SK-N-SH treated with all-trans-retinoic acid at 6 μM for 48 hours (cell line): ENCODE measurements around the gene SUSD5.

Source experiments
- ATAC-seq: fragments of 200-7000 bp; cut with Tn5 transposase; 3 replicates; pipeline ENCODE4 v1.9.1; 2020; ENCODE audit warnings: mild to moderate bottlenecking, moderate library complexity
- ARNTL ChIP-seq: fragments of 450-650 bp; formaldehyde crosslinking; IDR thresholded peaks from 2 replicates; pipeline ENCODE4 v1.5.0; 2020; ENCODE audit warnings: low read depth, mild to moderate bottlenecking, moderate library complexity, borderline replicate concordance
- BACH2 ChIP-seq: fragments of 250-450 bp; sonication (Bioruptor Pico); IDR thresholded peaks from 2 replicates; pipeline ENCODE4 v1.9.0; 2021; ENCODE audit warnings: mild to moderate bottlenecking, borderline replicate concordance
- CREB5 ChIP-seq: fragments of 250-450 bp; sonication (Bioruptor Pico); IDR thresholded peaks from 2 replicates; pipeline ENCODE4 v1.5.1; 2020; ENCODE audit warnings: low read depth, mild to moderate bottlenecking, moderate library complexity
- CSDC2 ChIP-seq: fragments of 250-450 bp; sonication (Bioruptor Pico); IDR thresholded peaks from 2 replicates; pipeline ENCODE4 v1.5.0; 2020; ENCODE audit warnings: mild to moderate bottlenecking, moderate library complexity
- CSRNP3 ChIP-seq: fragments of 250-450 bp; sonication (Bioruptor Pico); IDR thresholded peaks from 2 replicates; pipeline ENCODE4 v1.5.1; 2021; ENCODE audit warnings: mild to moderate bottlenecking, moderate library complexity
- ESRRG ChIP-seq: fragments of 250-450 bp; sonication (Bioruptor Pico); IDR thresholded peaks from 2 replicates; pipeline ENCODE4 v1.6.1; 2021; ENCODE audit warnings: mild to moderate bottlenecking
- GLIS3 ChIP-seq: fragments of 250-450 bp; sonication (Bioruptor Pico); IDR thresholded peaks from 2 replicates; pipeline ENCODE4 v1.5.0; 2020; ENCODE audit warnings: mild to moderate bottlenecking, moderate library complexity
- ISL1 ChIP-seq: fragments of 250-450 bp; sonication (Bioruptor Pico); IDR thresholded peaks from 2 replicates; pipeline ENCODE4 v2.1.2; 2022; ENCODE audit warnings: mild to moderate bottlenecking, moderate library complexity
- OSR1 ChIP-seq: fragments of 250-450 bp; sonication (Bioruptor Pico); IDR thresholded peaks from 2 replicates; pipeline ENCODE4 v1.8.0; 2022; ENCODE audit warnings: moderate library complexity, mild to moderate bottlenecking, inconsistent platforms
- POU6F1 ChIP-seq: fragments of 250-450 bp; sonication (Bioruptor Pico); IDR thresholded peaks from 2 replicates; pipeline ENCODE4 v1.8.0; 2021; ENCODE audit warnings: low read depth, mild to moderate bottlenecking, moderate library complexity, borderline replicate concordance
- PPARA ChIP-seq: fragments of 250-450 bp; sonication (Bioruptor Pico); IDR thresholded peaks from 2 replicates; pipeline ENCODE4 v1.5.0; 2020; ENCODE audit warnings: mild to moderate bottlenecking, borderline replicate concordance
- SNAI2 ChIP-seq: fragments of 250-450 bp; sonication (Bioruptor Pico); IDR thresholded peaks from 2 replicates; pipeline ENCODE4 v1.5.0; 2020; ENCODE audit warnings: mild to moderate bottlenecking, moderate library complexity
- TCF4 ChIP-seq: fragments of 250-450 bp; sonication (Bioruptor Pico); IDR thresholded peaks from 2 replicates; pipeline ENCODE4 v1.8.0; 2021; ENCODE audit warnings: mild to moderate bottlenecking, moderate library complexity, borderline replicate concordance
- TOX ChIP-seq: fragments of 250-450 bp; sonication (Bioruptor Pico); IDR thresholded peaks from 2 replicates; pipeline ENCODE4 v1.8.0; 2021; ENCODE audit warnings: mild to moderate bottlenecking, moderate library complexity, borderline replicate concordance
- ZC3H10 ChIP-seq: fragments of 250-450 bp; sonication (Bioruptor Pico); IDR thresholded peaks from 2 replicates; pipeline ENCODE4 v1.5.1; 2021; ENCODE audit warnings: mild to moderate bottlenecking, moderate library complexity
- ZFP3 ChIP-seq: fragments of 250-450 bp; sonication (Bioruptor Pico); IDR thresholded peaks from 2 replicates; pipeline ENCODE4 v1.5.0; 2020; ENCODE audit warnings: mild to moderate bottlenecking, moderate library complexity
- ZFP30 ChIP-seq: fragments of 450-650 bp; formaldehyde crosslinking; IDR thresholded peaks from 2 replicates; pipeline ENCODE4 v1.5.0; 2022; ENCODE audit warnings: mild to moderate bottlenecking, moderate library complexity
- ZNF565 ChIP-seq: fragments of 450-650 bp; formaldehyde crosslinking; conservative IDR thresholded peaks from 2 replicates; pipeline ENCODE4 v1.5.0; 2020; ENCODE audit warnings: low read depth, mild to moderate bottlenecking, moderate library complexity
- ZNF70 ChIP-seq: fragments of 450-650 bp; formaldehyde crosslinking; IDR thresholded peaks from 2 replicates; pipeline ENCODE4 v1.5.0; 2020; ENCODE audit warnings: mild to moderate bottlenecking, moderate library complexity
- ZNF8 ChIP-seq: fragments of 450-650 bp; formaldehyde crosslinking; IDR thresholded peaks from 2 replicates; pipeline ENCODE4 v1.5.0; 2020; ENCODE audit warnings: mild to moderate bottlenecking, moderate library complexity
- TF ChIP-seq, protein P1 (sequence below): fragments of 250-450 bp; sonication (Bioruptor Pico); IDR thresholded peaks from 2 replicates; pipeline ENCODE4 v1.5.0; 2020; ENCODE audit warnings: mild to moderate bottlenecking, moderate library complexity
- TF ChIP-seq, protein P2 (sequence below): fragments of 250-450 bp; sonication (Bioruptor Pico); IDR thresholded peaks from 2 replicates; pipeline ENCODE4 v1.8.0; 2020; ENCODE audit warnings: mild to moderate bottlenecking, moderate library complexity, borderline replicate concordance

Gene SUSD5

GRCh38 chr3:33174711-33175414 lies 43.7 kb downstream of the SUSD5 start:
- ATAC-seq = no peak
- TF ChIP-seq CSRNP3 (CRISPR knock-in tag) = no peak
- TF ChIP-seq ZNF565 (CRISPR knock-in tag) = no peak
- no peak for TF ChIP-seq ESRRG (CRISPR knock-in tag)
- no peak for TF ChIP-seq BACH2 (CRISPR knock-in tag)
- no peak for TF ChIP-seq SNAI2 (CRISPR knock-in tag)
- no peak for TF ChIP-seq PPARA (CRISPR knock-in tag)
- TF ChIP-seq TCF4 (CRISPR knock-in tag) = no peak
- no peak for TF ChIP-seq CREB5 (CRISPR knock-in tag)
- no peak for TF ChIP-seq OSR1 (CRISPR knock-in tag)
- TF ChIP-seq ZFP3 (CRISPR knock-in tag) = no peak
- TF ChIP-seq ZNF8 (CRISPR knock-in tag) = no peak

DNA sequence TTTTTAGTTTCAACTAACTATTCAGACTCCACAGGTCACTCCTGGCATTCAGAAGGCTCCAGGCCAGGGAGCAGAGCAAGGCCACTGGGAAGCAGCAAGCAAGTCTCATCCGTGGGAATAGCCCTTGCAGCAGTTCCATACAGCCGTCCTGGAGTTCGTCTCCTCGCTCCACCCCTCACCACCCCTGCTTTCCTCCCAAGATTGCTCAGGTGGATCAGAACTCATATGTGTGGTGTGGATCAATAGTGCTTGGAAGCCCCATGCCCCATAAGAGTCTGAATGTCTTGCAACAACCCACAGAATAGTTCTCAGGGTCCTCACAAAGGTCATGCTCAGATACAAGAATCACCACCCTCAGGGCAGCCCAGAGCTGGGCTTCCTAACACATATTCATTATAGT lies 44.5 kb downstream of the SUSD5 start:
- ATAC-seq = no peak
- TF ChIP-seq ZNF565 (CRISPR knock-in tag) = no peak

DNA sequence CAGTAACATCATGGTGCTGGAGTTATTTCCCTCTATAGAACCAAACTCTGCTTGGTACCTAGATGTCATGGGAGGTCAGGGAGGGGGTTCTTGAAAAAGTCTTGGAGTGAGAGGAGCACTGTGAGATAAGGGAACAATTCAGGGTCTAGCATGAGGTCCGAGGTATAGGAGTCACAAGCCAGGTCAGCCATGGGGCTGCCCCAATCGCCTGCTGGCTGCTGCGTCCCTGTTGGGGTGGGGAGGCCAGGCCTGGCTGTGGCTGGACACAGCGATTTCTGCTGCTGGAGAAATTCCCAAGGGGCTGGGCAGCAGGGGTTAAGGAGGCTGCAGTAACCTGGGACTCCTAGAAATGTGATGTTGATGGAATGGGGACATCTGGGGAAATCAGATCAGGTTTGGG lies 44.9 kb downstream of the SUSD5 start:
- no peak for ATAC-seq
- TF ChIP-seq ZC3H10 (no peak), GLIS3 (no peak), OSR1 (CRISPR knock-in tag) (no peak), CREB5 (CRISPR knock-in tag) (no peak), POU6F1 (no peak), CSRNP3 (CRISPR knock-in tag) (no peak), CSDC2 (CRISPR knock-in tag) (no peak), PPARA (CRISPR knock-in tag) (no peak), TOX (CRISPR knock-in tag) (no peak), SNAI2 (CRISPR knock-in tag) (no peak), ZNF565 (CRISPR knock-in tag) (no peak), ZFP30 (CRISPR knock-in tag) (no peak), ARNTL (CRISPR knock-in tag) (no peak), ISL1 (CRISPR knock-in tag) (no peak), BACH2 (CRISPR knock-in tag) (no peak), ZNF70 (CRISPR knock-in tag) (no peak), TCF4 (CRISPR knock-in tag) (no peak)
- TF ChIP-seq, protein P1, sequence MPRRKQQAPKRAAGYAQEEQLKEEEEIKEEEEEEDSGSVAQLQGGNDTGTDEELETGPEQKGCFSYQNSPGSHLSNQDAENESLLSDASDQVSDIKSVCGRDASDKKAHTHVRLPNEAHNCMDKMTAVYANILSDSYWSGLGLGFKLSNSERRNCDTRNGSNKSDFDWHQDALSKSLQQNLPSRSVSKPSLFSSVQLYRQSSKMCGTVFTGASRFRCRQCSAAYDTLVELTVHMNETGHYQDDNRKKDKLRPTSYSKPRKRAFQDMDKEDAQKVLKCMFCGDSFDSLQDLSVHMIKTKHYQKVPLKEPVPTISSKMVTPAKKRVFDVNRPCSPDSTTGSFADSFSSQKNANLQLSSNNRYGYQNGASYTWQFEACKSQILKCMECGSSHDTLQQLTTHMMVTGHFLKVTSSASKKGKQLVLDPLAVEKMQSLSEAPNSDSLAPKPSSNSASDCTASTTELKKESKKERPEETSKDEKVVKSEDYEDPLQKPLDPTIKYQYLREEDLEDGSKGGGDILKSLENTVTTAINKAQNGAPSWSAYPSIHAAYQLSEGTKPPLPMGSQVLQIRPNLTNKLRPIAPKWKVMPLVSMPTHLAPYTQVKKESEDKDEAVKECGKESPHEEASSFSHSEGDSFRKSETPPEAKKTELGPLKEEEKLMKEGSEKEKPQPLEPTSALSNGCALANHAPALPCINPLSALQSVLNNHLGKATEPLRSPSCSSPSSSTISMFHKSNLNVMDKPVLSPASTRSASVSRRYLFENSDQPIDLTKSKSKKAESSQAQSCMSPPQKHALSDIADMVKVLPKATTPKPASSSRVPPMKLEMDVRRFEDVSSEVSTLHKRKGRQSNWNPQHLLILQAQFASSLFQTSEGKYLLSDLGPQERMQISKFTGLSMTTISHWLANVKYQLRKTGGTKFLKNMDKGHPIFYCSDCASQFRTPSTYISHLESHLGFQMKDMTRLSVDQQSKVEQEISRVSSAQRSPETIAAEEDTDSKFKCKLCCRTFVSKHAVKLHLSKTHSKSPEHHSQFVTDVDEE (CRISPR knock-in tag) = no peak
- TF ChIP-seq, protein P2, sequence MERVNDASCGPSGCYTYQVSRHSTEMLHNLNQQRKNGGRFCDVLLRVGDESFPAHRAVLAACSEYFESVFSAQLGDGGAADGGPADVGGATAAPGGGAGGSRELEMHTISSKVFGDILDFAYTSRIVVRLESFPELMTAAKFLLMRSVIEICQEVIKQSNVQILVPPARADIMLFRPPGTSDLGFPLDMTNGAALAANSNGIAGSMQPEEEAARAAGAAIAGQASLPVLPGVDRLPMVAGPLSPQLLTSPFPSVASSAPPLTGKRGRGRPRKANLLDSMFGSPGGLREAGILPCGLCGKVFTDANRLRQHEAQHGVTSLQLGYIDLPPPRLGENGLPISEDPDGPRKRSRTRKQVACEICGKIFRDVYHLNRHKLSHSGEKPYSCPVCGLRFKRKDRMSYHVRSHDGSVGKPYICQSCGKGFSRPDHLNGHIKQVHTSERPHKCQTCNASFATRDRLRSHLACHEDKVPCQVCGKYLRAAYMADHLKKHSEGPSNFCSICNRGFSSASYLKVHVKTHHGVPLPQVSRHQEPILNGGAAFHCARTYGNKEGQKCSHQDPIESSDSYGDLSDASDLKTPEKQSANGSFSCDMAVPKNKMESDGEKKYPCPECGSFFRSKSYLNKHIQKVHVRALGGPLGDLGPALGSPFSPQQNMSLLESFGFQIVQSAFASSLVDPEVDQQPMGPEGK (CRISPR knock-in tag) = no peak
